Panc1 (cell line): ENCODE measurements around the gene PROS1.

Source experiments
- CTCF ChIP-seq: fragments of 450-650 bp; IDR thresholded peaks from 2 replicates; pipeline ENCODE4 v1.5.1; 2017; ENCODE audit warnings: mild to moderate bottlenecking
- POLR2AphosphoS5 ChIP-seq: IDR thresholded peaks from 2 replicates; pipeline ENCODE4 v1.6.1; 2012; ENCODE audit warnings: mild to moderate bottlenecking, low read depth, low read length, moderate library complexity

- TF ChIP-seq CTCF: no peak
- TF ChIP-seq POLR2AphosphoS5: no peak
Observed at GRCh38 chr3:93988764-93989163, 15.1 kb upstream of the PROS1 start.
